K562 (cell line): ENCODE data around the gene STEAP1B. TPM values are rescaled to one million over a fixed set of nuclear protein-coding genes. Genes with fewer than 3 reads are reported as not detected.

Experiments
- ATAC-seq: fragments of 200-7000 bp; cut with Tn5 transposase; 3 replicates; pipeline ENCODE4 v1.9.1; 2020; ENCODE audit warnings: moderate library complexity
- BruUV-seq: library from RNA; stranded (reverse); fragments of 400-500 nt; replicated peaks from 2 replicates; lab custom pipeline; 2021; lab: Mats Ljungman, UMichigan
- CTCF ChIA-PET: fragments of 300-600 bp; formaldehyde crosslinking; extraction: SDS; loops from one replicate; lab custom pipeline; 2021; ENCODE audit warnings: low intra/inter-chr PET ratio; lab: Yijun Ruan, JAX
- POLR2A ChIA-PET: fragments of 300-600, 350-650 bp; sonication (Branson Sonifier 250); formaldehyde crosslinking; extraction: SDS; loops from one replicate; lab custom pipeline; 2021; ENCODE audit warnings: antibody characterized with exemption, inconsistent platforms; lab: Yijun Ruan, JAX
- DNase-seq, 4 experiments: peaks; one replicate each; pipeline versions ENCODE4 v3.0.0 to v3.0.0-alpha.2; 2011 to 2018; ENCODE audit warnings: low spot score in 3 of 4, mixed read lengths in 3 of 4; ENCODE audit errors: extremely low read depth in 1 of 4
- FAIRE-seq: peaks from 2 replicates; lab custom pipeline; 2011; peaks lifted over from hg19 to GRCh38; lab: Jason Lieb, UNC
- H2AFZ ChIP-seq: 2 replicates; pipeline ENCODE4 v1.6.0; 2011; ENCODE audit warnings: low read depth, low read length, control low read depth, inconsistent platforms
- H3K27ac ChIP-seq: fragments of 200-600 bp; 3 replicates; pipeline ENCODE4 v1.8.0; 2011; ENCODE audit warnings: low read depth, mild to moderate bottlenecking, control low read depth, inconsistent platforms, low read length, moderate library complexity, mixed read lengths; ENCODE audit errors: extremely low read depth
- H3K27me3 ChIP-seq, 2 experiments: fragments of 300-600 bp in 1 of 2; 2 replicates in 1 of 2; 3 replicates in 1 of 2; pipeline versions ENCODE4 v1.6.0 to v1.8.0; 2011; ENCODE audit warnings: inconsistent platforms in 2 of 2, low read length in 2 of 2, mild to moderate bottlenecking in 1 of 2, mixed read lengths in 1 of 2, moderate library complexity in 1 of 2; ENCODE audit not compliant: control insufficient read depth in 2 of 2, insufficient read depth in 2 of 2
- H3K36me3 ChIP-seq: fragments of 300-600 bp; 3 replicates; pipeline ENCODE4 v1.8.0; 2011; ENCODE audit warnings: mild to moderate bottlenecking, low read length, inconsistent platforms; ENCODE audit not compliant: control insufficient read depth, insufficient read depth
- H3K4me1 ChIP-seq, 2 experiments: fragments of 200-600 bp in 1 of 2; replicated peaks in 1 of 2; 2 replicates in 1 of 2; 3 replicates in 1 of 2; pipeline versions ENCODE4 v1.5.1 to v1.8.0; 2011; ENCODE audit warnings: inconsistent platforms in 2 of 2, low read length in 2 of 2, mild to moderate bottlenecking in 1 of 2, mixed read lengths in 1 of 2, moderate library complexity in 1 of 2; ENCODE audit not compliant: control insufficient read depth in 2 of 2, insufficient read depth in 2 of 2
- H3K4me2 ChIP-seq: 2 replicates; pipeline ENCODE4 v1.6.1; 2011; ENCODE audit warnings: low read length, control low read depth, inconsistent platforms, mixed read lengths; ENCODE audit not compliant: insufficient read depth
- H3K4me3 ChIP-seq: fragments of 200-600 bp; sonication (generic), shearing (Covaris generic); 2 replicates; pipeline ENCODE4 v1.5.1; 2016; ENCODE audit warnings: control low read depth, inconsistent platforms
- H3K79me2 ChIP-seq: fragments of 200-600 bp; 3 replicates; pipeline ENCODE4 v1.8.0; 2011; ENCODE audit warnings: low read length, inconsistent platforms; ENCODE audit not compliant: control insufficient read depth, insufficient read depth
- H3K9ac ChIP-seq, 2 experiments: 2 replicates each; pipeline versions ENCODE4 v1.6.0 to v1.6.1; 2011; ENCODE audit warnings: low read depth in 2 of 2, low read length in 2 of 2, control low read depth in 1 of 2, inconsistent platforms in 1 of 2, mild to moderate bottlenecking in 1 of 2, mixed read lengths in 1 of 2; ENCODE audit not compliant: insufficient read depth in 1 of 2
- H3K9me1 ChIP-seq: one replicate; pipeline ENCODE4 v1.6.0; 2011; ENCODE audit warnings: inconsistent platforms, mild to moderate bottlenecking, low read length, moderate library complexity; ENCODE audit not compliant: control insufficient read depth, insufficient read depth
- H3K9me3 ChIP-seq: replicated peaks from 2 replicates; pipeline ENCODE4 v1.5.1; 2011; ENCODE audit warnings: low read depth, low read length, inconsistent platforms; ENCODE audit not compliant: control insufficient read depth, insufficient read depth
- H4K20me1 ChIP-seq: replicated peaks from 2 replicates; pipeline ENCODE4 v1.6.1; 2011; ENCODE audit warnings: low read length, inconsistent platforms, mixed read lengths; ENCODE audit not compliant: control insufficient read depth, insufficient read depth
- ETS2 ChIP-seq: IDR thresholded peaks from 2 replicates; pipeline ENCODE4 v1.6.1; 2016; ENCODE audit warnings: borderline replicate concordance, missing genetic modification characterization, mild to moderate bottlenecking, moderate library complexity, missing compliant biosample characterization; ENCODE audit not compliant: poor library complexity, severe bottlenecking
- GTF3C2 ChIP-seq: IDR thresholded peaks from 3 replicates; pipeline ENCODE4 v1.6.1; 2011; ENCODE audit warnings: borderline replicate concordance, mild to moderate bottlenecking, moderate library complexity; ENCODE audit not compliant: insufficient read length; ENCODE audit errors: extremely low read depth
- KAT2B ChIP-seq: IDR thresholded peaks from one replicate; pipeline ENCODE4 v1.6.1; 2012; ENCODE audit warnings: low read depth, mild to moderate bottlenecking, control low read depth, inconsistent platforms, low read length, moderate library complexity
- ZNF3 ChIP-seq: fragments of 250-450 bp; sonication (Bioruptor Pico); IDR thresholded peaks from 2 replicates; pipeline ENCODE4 v1.5.0; 2021; ENCODE audit warnings: mild to moderate bottlenecking, moderate library complexity
- WGBS: fragments of 100-300 bp; shearing (Covaris generic); methylation state at CpG from one replicate; pipeline ENCODE4 v1.1.6; 2016; ENCODE audit warnings: low coverage, mixed read lengths; ENCODE audit not compliant: insufficient coverage; ENCODE audit errors: missing lambda C conversion rate; 5-methylcytosine and 5-hydroxymethylcytosine counted together
- in situ Hi-C: fragments of 300-500 bp; cut with MboI; formaldehyde crosslinking; loops from 4 replicates; pipeline ENCODE4 v1.15.0; 2018; ENCODE audit warnings: inconsistent platforms, mixed read lengths
- intact Hi-C: fragments of 100-400 bp; cut with micrococcal nuclease; formaldehyde crosslinking; loops from 2 replicates; pipeline ENCODE4 v1.14.2; 2022
- polyA plus RNA-seq, 8 experiments: library from polyadenylated mRNA; depleted of rRNA in 4 of 8; stranded (reverse) in 5 of 8; unstranded in 3 of 8; fragments of >200 nt; fragmentation: Nextera tagmentation in 2 of 8; fragmentation: Illumina TruSeq in 1 of 8; extraction: Ambion mirVana in 2 of 8; extraction: Trizol in 1 of 8; gene quantifications; 2 replicates each; pipeline versions ENCODE4 v1.2.1 to v1.2.3, GENCODE V29; 2011 to 2014; ENCODE audit warnings: inconsistent platforms in 1 of 8, missing spikeins in 1 of 8
- total RNA-seq, 7 experiments: library from RNA; depleted of rRNA in 6 of 7; stranded (reverse); fragments of >200 nt in 6 of 7; fragmentation: Illumina TruSeq in 2 of 7; extraction: Trizol in 2 of 7; gene quantifications; 2 replicates each; pipeline versions ENCODE4 v1.2.1 to v1.2.3, GENCODE V29; 2011 to 2021; ENCODE audit warnings: low replicate concordance in 1 of 7
- TF ChIP-seq, protein P1 (sequence below), 2 experiments: fragments of 450-650 bp in 1 of 2; sonication (generic) in 1 of 2; formaldehyde crosslinking in 1 of 2; IDR thresholded peaks; 2 replicates each; pipeline versions ENCODE4 v1.7.1 to v1.9.0; 2016 to 2022; ENCODE audit warnings: inconsistent platforms in 1 of 2, mild to moderate bottlenecking in 1 of 2, missing genetic modification reagents in 1 of 2

STEAP1B gene
- total and polyA plus RNA-seq, 9 of the 15 experiments (the other 6 are each of a cell fraction or from before 2014, with no cell fraction given) = 20.0 to 38.5 (median 30.6) TPM

- no peak for TF ChIP-seq GTF3C2
- TF ChIP-seq KAT2B = no peak
- TF ChIP-seq ZNF3 (CRISPR knock-in tag) = no peak
Observed at GRCh38 chr7:22480523-22481075, 19.4 kb downstream of the STEAP1B start (continued).

GRCh38 chr7:22477876-22478450 lies 22.0 kb downstream of the STEAP1B start:
- no peak overlapping the region for H3K9ac ChIP-seq
- POLR2A ChIA-PET = interaction anchor here (0.6 kb wide), 1 partner anchor 707 kb away, joined by 3 read pairs; no protein-coding TSS in a partner anchor
- 79% methylated on average over 10 of the region's 10 CpGs for WGBS
- no peak overlapping the region for H3K4me3 ChIP-seq
- H3K27me3 ChIP-seq = no peaks in the 10 kb centered on the region
- BruUV-seq = no TSS peak
- H3K9me3 ChIP-seq = no peaks in the 10 kb centered on the region
- no peaks in the 10 kb centered on the region for H3K79me2 ChIP-seq
- H4K20me1 ChIP-seq = no peaks in the 10 kb centered on the region
- no peak overlapping the region for H3K4me2 ChIP-seq
- peaks cover 4% of the 10 kb centered on the region for H3K9me1 ChIP-seq
- CTCF ChIA-PET = interaction anchor here (0.6 kb wide), 1 partner anchor 162 kb away, joined by 3 read pairs; no protein-coding TSS in a partner anchor
- H3K27ac ChIP-seq = no peak overlapping the region
- ATAC-seq (no peak), FAIRE-seq (no peak), DNase-seq (no peak)
- intact Hi-C loops (no loop called here), in situ Hi-C loops (no loop called here)
- H2AFZ ChIP-seq = no peak overlapping the region
- H3K4me1 ChIP-seq = peaks cover 0 to 3% of the 10 kb centered on the region in 2 experiments; a peak in 1 of 5 replicates
- peaks cover 13% of the 10 kb centered on the region; the same call in 2 of the 3 replicates for H3K36me3 ChIP-seq
- TF ChIP-seq ETS2 (tag) = no peak
- TF ChIP-seq, protein P1, sequence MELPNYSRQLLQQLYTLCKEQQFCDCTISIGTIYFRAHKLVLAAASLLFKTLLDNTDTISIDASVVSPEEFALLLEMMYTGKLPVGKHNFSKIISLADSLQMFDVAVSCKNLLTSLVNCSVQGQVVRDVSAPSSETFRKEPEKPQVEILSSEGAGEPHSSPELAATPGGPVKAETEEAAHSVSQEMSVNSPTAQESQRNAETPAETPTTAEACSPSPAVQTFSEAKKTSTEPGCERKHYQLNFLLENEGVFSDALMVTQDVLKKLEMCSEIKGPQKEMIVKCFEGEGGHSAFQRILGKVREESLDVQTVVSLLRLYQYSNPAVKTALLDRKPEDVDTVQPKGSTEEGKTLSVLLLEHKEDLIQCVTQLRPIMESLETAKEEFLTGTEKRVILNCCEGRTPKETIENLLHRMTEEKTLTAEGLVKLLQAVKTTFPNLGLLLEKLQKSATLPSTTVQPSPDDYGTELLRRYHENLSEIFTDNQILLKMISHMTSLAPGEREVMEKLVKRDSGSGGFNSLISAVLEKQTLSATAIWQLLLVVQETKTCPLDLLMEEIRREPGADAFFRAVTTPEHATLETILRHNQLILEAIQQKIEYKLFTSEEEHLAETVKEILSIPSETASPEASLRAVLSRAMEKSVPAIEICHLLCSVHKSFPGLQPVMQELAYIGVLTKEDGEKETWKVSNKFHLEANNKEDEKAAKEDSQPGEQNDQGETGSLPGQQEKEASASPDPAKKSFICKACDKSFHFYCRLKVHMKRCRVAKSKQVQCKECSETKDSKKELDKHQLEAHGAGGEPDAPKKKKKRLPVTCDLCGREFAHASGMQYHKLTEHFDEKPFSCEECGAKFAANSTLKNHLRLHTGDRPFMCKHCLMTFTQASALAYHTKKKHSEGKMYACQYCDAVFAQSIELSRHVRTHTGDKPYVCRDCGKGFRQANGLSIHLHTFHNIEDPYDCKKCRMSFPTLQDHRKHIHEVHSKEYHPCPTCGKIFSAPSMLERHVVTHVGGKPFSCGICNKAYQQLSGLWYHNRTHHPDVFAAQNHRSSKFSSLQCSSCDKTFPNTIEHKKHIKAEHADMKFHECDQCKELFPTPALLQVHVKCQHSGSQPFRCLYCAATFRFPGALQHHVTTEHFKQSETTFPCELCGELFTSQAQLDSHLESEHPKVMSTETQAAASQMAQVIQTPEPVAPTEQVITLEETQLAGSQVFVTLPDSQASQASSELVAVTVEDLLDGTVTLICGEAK (IDR thresholded peaks at IDR 0.05) = no peak
- TF ChIP-seq, protein P1 (CRISPR knock-in tag; IDR thresholded peaks at IDR 0.05) = no peak
